Stimulated activated CD4-positive, alpha-beta T cell treated with anti-CD3 and anti-CD28 coated beads, Interleukin-12 subunit alpha, Interleukin-12 subunit beta, amount 100 ng/mL, for 24 hours (primary cell): Measurements from ENCODE around the gene ZNF646.

Source experiments
- DNase-seq, 2 experiments: peaks; one replicate each; pipeline ENCODE4 v3.0.0-alpha.2; 2020; ENCODE audit warnings: low read depth in 2 of 2

ZNF646 gene

GRCh38 chr16:31063843-31064611 lies 10.2 kb upstream of the ZNF646 start:
- no peak for DNase-seq

GRCh38 chr16:31064882-31065461 lies 9.2 kb upstream of the ZNF646 start:
- no peak for DNase-seq

- no peak for DNase-seq
Observed at GRCh38 chr16:31067342-31067741, 6.9 kb upstream of the ZNF646 start.

- DNase-seq, result no peak
Observed at GRCh38 chr16:31071861-31072260, 2.4 kb upstream of the ZNF646 start.

GRCh38 chr16:31072540-31073141 lies 1.6 kb upstream of the ZNF646 start:
- peak in 1 of 2 experiments; percentile 24 for DNase-seq

- DNase-seq, result peak; percentile 77 to 91
Observed at GRCh38 chr16:31073142-31073969, 866 bp upstream of the ZNF646 start.

GRCh38 chr16:31074814-31075183 lies 577 bp downstream of the ZNF646 start:
- DNase-seq, result no peak

- no peak for DNase-seq
Observed at GRCh38 chr16:31076319-31076718, 2.1 kb downstream of the ZNF646 start.

- no peak for DNase-seq
Observed at GRCh38 chr16:31077024-31077423, 2.8 kb downstream of the ZNF646 start.

- DNase-seq, result no peak
Observed at GRCh38 chr16:31077592-31078396, 3.6 kb downstream of the ZNF646 start.

GRCh38 chr16:31078597-31079341 lies 4.5 kb downstream of the ZNF646 start:
- no peak for DNase-seq

GRCh38 chr16:31079342-31079944 lies 5.2 kb downstream of the ZNF646 start:
- no peak for DNase-seq

- DNase-seq, result no peak
Observed at GRCh38 chr16:31080035-31080629, 5.9 kb downstream of the ZNF646 start.

GRCh38 chr16:31080756-31081419 lies 6.7 kb downstream of the ZNF646 start:
- no peak for DNase-seq

GRCh38 chr16:31081428-31082351 lies 7.5 kb downstream of the ZNF646 start:
- no peak for DNase-seq

GRCh38 chr16:31082368-31083045 lies 8.3 kb downstream of the ZNF646 start:
- no peak for DNase-seq

- no peak for DNase-seq
Observed at GRCh38 chr16:31083081-31083480, 8.9 kb downstream of the ZNF646 start.

- no peak for DNase-seq
Observed at GRCh38 chr16:31083556-31083955, 9.3 kb downstream of the ZNF646 start.
